Measurements from ENCODE around the gene TLR7. TPM values are rescaled to one million over a fixed set of nuclear protein-coding genes. Genes with fewer than 3 reads are reported as not detected.

The TLR7 gene
- total and polyA plus RNA-seq, 9 of the 15 experiments (the other 6 are each of a cell fraction or from before 2014, with no cell fraction given), result 0.04 to 0.13 (median 0.07) TPM; not detected in 6

- FAIRE-seq, result no peak
- 5% methylated on average over 4 of the region's 4 CpGs for WGBS (ENCODE audit: insufficient coverage, low coverage, missing lambda C conversion rate)
- Histone ChIP-seq H2AFZ (ENCODE audit: low read depth, low read length) (no peak overlapping the region), H3K36me3 (ENCODE audit: control insufficient read depth, insufficient read depth, low read length) (no peaks in the 10 kb centered on the region), H4K20me1 (replicated peaks; ENCODE audit: control insufficient read depth, insufficient read depth, low read length) (no peaks in the 10 kb centered on the region), H3K4me1 (replicated peaks in 1 of 2; ENCODE audit: control insufficient read depth in 2 of 2, insufficient read depth in 2 of 2, low read length in 2 of 2) (no peaks in the 10 kb centered on the region), H3K9me1 (ENCODE audit: control insufficient read depth, insufficient read depth, low read length) (no peaks in the 10 kb centered on the region), H3K9ac (ENCODE audit: insufficient read depth in 1 of 2, low read depth in 2 of 2, low read length in 2 of 2) (no peak overlapping the region), H3K9me3 (replicated peaks; ENCODE audit: control insufficient read depth, insufficient read depth, low read depth, low read length) (no peaks in the 10 kb centered on the region), H3K79me2 (ENCODE audit: control insufficient read depth, insufficient read depth, low read length) (no peaks in the 10 kb centered on the region), H3K4me3 (no peak overlapping the region), H3K27me3 (ENCODE audit: control insufficient read depth in 2 of 2, insufficient read depth in 2 of 2, low read length in 2 of 2) (peaks cover 0 to 9% of the 10 kb centered on the region in 2 experiments; a peak in 1 of 5 replicates), H3K27ac (ENCODE audit: extremely low read depth, low read depth, low read length) (no peak overlapping the region), H3K4me2 (ENCODE audit: insufficient read depth, low read length) (no peak overlapping the region)
- no peak for ATAC-seq
- ChIA-PET CTCF (ENCODE audit: low intra/inter-chr PET ratio) (no interaction called here), POLR2A (interaction anchor here (0.6 kb wide), 1 partner anchor 115 kb away, joined by 4 read pairs; no protein-coding TSS in a partner anchor)
- no TSS peak for BruUV-seq (replicated peaks)
- DNase-seq (ENCODE audit: extremely low read depth in 1 of 4, low spot score in 3 of 4), result no peak
- intact Hi-C loops (cut with micrococcal nuclease), result loop anchor here (5.0 kb wide), 1 partner anchor 64 kb away; no protein-coding TSS in a partner anchor
- in situ Hi-C loops (cut with MboI), result loop anchor here (10.0 kb wide), 1 partner anchor 66 kb away; no protein-coding TSS in a partner anchor
- peak; percentile 26 to 27; a peak in 2 of 4 replicates for TF ChIP-seq NRF1 (conservative IDR thresholded peaks at IDR 0.05 in 1 of 2, IDR thresholded peaks at IDR 0.05 in 1 of 2)
- TF ChIP-seq FOXP1 (CRISPR knock-in tag; IDR thresholded peaks at IDR 0.05), result no peak
Measured at GRCh38 chrX:12891171-12891570, 24.3 kb downstream of the TLR7 start.

DNA sequence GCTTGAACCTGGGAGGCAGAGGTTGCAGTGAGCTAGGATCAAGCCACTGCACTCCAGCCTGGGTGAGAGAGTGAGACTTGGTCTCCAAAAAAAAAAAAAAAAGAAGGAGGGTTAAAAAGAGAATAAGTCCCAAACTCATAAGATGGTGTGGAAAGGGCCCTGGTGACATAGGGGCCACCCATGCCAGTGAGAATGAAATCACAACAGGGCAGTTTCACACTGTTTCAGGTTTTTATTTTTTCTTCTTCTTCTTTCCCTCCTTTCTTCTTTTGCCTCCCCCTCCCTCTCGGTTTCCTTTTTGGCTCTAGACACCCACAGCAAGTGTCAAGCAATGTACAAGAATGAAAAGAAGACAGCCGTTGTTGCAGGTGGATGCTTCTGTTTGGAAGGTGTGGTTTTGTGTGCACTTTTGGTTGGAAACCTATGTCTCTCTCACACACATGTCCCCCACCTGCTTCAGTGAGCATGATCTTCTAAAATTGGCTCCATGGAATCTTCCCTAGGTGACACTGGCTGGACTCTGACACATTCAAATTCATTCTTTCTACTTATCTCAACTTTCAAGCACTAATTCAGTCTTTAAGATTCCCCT lies 25.1 kb downstream of the TLR7 start:
- no peak for TF ChIP-seq NFYB (IDR thresholded peaks at IDR 0.05; ENCODE audit: extremely low read depth, insufficient read length)
- TF ChIP-seq HDAC3 (IDR thresholded peaks at IDR 0.05; ENCODE audit: borderline replicate concordance, partially characterized antibody), result no peak
- no peak for TF ChIP-seq ZNF707 (CRISPR knock-in tag; conservative IDR thresholded peaks at IDR 0.05)
- TF ChIP-seq FIP1L1 (IDR thresholded peaks at IDR 0.05; ENCODE audit: low read depth, low read length, poor library complexity, severe bottlenecking), result no peak
- TF ChIP-seq ZNF263 (CRISPR knock-in tag; IDR thresholded peaks at IDR 0.05; ENCODE audit: borderline replicate concordance), result no peak
- TF ChIP-seq RBM39 (optimal IDR thresholded peaks at IDR 0.05; ENCODE audit: low read depth, low read length), result no peak
- TF ChIP-seq MCM5 (IDR thresholded peaks at IDR 0.05; ENCODE audit: low read depth), result no peak
- in situ Hi-C loops (cut with MboI), result loop anchor here (10.0 kb wide), 1 partner anchor 67 kb away; no protein-coding TSS in a partner anchor
- 0% methylated on average over 1 of the region's 2 CpGs for WGBS (ENCODE audit: insufficient coverage, low coverage, missing lambda C conversion rate)
- H3K4me1 ChIP-seq (replicated peaks in 1 of 2; ENCODE audit: control insufficient read depth in 2 of 2, insufficient read depth in 2 of 2, low read length in 2 of 2), result no peaks in the 10 kb centered on the region
- peaks cover 0 to 9% of the 10 kb centered on the region in 2 experiments; a peak in 1 of 5 replicates for H3K27me3 ChIP-seq (ENCODE audit: control insufficient read depth in 2 of 2, insufficient read depth in 2 of 2, low read length in 2 of 2)
- FAIRE-seq (no peak), ATAC-seq (no peak), DNase-seq (ENCODE audit: extremely low read depth in 1 of 4, low spot score in 3 of 4) (no peak)
- intact Hi-C loops (cut with micrococcal nuclease), result loop anchor here (5.0 kb wide), 1 partner anchor 65 kb away; no protein-coding TSS in a partner anchor
- H3K79me2 ChIP-seq (ENCODE audit: control insufficient read depth, insufficient read depth, low read length), result no peaks in the 10 kb centered on the region
- ChIA-PET POLR2A (no interaction called here), CTCF (ENCODE audit: low intra/inter-chr PET ratio) (no interaction called here)
- H3K9me3 ChIP-seq (replicated peaks; ENCODE audit: control insufficient read depth, insufficient read depth, low read depth, low read length), result no peaks in the 10 kb centered on the region
- H3K9ac ChIP-seq (ENCODE audit: insufficient read depth in 1 of 2, low read depth in 2 of 2, low read length in 2 of 2), result no peak overlapping the region
- H3K27ac ChIP-seq (ENCODE audit: extremely low read depth, low read depth, low read length), result no peak overlapping the region
- H3K4me2 ChIP-seq (ENCODE audit: insufficient read depth, low read length), result no peak overlapping the region
- H3K9me1 ChIP-seq (ENCODE audit: control insufficient read depth, insufficient read depth, low read length), result no peaks in the 10 kb centered on the region
- BruUV-seq (replicated peaks), result no TSS peak
- H3K4me3 ChIP-seq, result no peak overlapping the region
- H4K20me1 ChIP-seq (replicated peaks; ENCODE audit: control insufficient read depth, insufficient read depth, low read length), result no peaks in the 10 kb centered on the region
- H2AFZ ChIP-seq (ENCODE audit: low read depth, low read length), result no peak overlapping the region
- H3K36me3 ChIP-seq (ENCODE audit: control insufficient read depth, insufficient read depth, low read length), result no peaks in the 10 kb centered on the region
